Medulla oblongata (tissue), 1 donor: ENCODE data around the gene C5orf52.
"Not testable (repeated sequence)": the region's sequence is repeated elsewhere in the genome, so short reads cannot be mapped to it uniquely, and the experiment has no call there.

ENCODE experiments used
- DNase-seq: peaks from one replicate; pipeline ENCODE4 v3.0.0-alpha.2; 2015; ENCODE audit errors: extremely low spot score

C5orf52 gene

DNA sequence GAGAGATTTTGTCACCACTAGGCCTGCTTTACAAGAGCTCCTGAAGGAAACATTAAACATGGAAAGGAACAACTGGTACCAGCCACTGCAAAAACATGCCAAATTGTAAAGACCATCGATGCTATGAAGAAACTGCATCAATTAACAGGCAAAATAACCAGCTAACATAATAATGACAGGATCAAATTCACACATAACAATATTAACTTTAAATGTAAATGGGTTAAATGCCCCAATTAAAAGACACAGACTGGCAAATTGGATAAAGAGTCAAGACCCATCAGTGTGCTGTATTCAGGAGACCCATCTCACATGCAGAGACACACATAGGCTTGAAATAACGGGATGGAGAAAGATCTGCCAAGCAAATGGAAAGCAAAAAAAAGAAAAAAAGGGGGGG is 51.6 kb downstream of the C5orf52 start:
- not testable (repeated sequence) for DNase-seq

- not testable (repeated sequence) for DNase-seq
These were observed 55.3 kb downstream of the C5orf52 start for GRCh38 chr5:157726607-157727006.

DNA sequence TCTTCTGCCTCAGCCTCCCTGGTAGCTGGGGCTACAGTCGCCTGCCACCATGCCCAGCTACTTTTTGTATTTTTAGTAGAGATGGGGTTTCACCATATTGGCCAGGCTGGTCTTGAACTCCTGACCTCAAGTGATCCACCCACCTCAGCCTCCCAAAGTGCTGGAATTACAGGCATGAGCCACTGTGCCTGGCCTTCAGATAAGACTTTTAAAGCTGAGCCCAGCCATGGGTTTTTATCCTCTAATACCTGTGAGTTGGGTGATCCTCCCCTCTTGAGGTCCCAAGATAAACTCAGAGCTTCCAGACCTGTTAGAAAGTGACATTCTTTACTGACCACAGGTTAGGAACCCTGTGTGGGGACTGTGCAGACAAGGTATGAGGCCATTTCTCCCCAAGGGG is 56.5 kb downstream of the C5orf52 start:
- not testable (repeated sequence) for DNase-seq
